IMR-90 (cell line): Measurements from ENCODE around the gene FCN1. TPM values are rescaled to one million over a fixed set of nuclear protein-coding genes. Genes with fewer than 3 reads are reported as not detected.

ENCODE experiments used
- ATAC-seq: fragments of 200-7000 bp; cut with Tn5 transposase; 2 replicates; pipeline ENCODE4 v1.9.1; 2020; ENCODE audit warnings: low read depth, mild to moderate bottlenecking, moderate library complexity
- BruUV-seq: library from RNA; stranded (reverse); fragments of 400-500 nt; replicated peaks from 2 replicates; lab custom pipeline; 2021; lab: Mats Ljungman, UMichigan
- CTCF ChIA-PET: fragments of 300-600 bp; formaldehyde crosslinking; extraction: SDS; loops from one replicate; lab custom pipeline; 2021; ENCODE audit warnings: antibody characterized with exemption; lab: Yijun Ruan, JAX
- POLR2A ChIA-PET: fragments of 300-600 bp; sonication (Branson Sonifier 250); formaldehyde crosslinking; loops from one replicate; lab custom pipeline; 2022; ENCODE audit warnings: antibody characterized with exemption; ENCODE audit not compliant: unreplicated experiment; lab: Charles Lee
- DNase-seq: peaks from one replicate; pipeline ENCODE4 v3.0.0; 2013
- H2AFZ ChIP-seq: replicated peaks from 2 replicates; pipeline ENCODE3; 2013; ENCODE audit warnings: low read length, mild to moderate bottlenecking; ENCODE audit not compliant: poor library complexity
- H2AK5ac ChIP-seq: 2 replicates; pipeline ENCODE4 v1.6.1; 2013; ENCODE audit warnings: low read depth, low read length, inconsistent platforms
- H2AK9ac ChIP-seq: replicated peaks from 2 replicates; pipeline ENCODE3; 2013; ENCODE audit warnings: mild to moderate bottlenecking, low read depth, low read length, moderate library complexity; ENCODE audit not compliant: poor library complexity
- H2BK120ac ChIP-seq: 2 replicates; pipeline ENCODE4 v1.6.1; 2013; ENCODE audit warnings: low read depth, low read length, inconsistent platforms
- H2BK15ac ChIP-seq: 3 replicates; pipeline ENCODE4 v1.6.1; 2013; ENCODE audit warnings: low read depth, low read length, inconsistent platforms
- H2BK20ac ChIP-seq: 2 replicates; pipeline ENCODE4 v1.6.1; 2013; ENCODE audit warnings: low read depth, mild to moderate bottlenecking, inconsistent platforms, low read length, moderate library complexity
- H2BK5ac ChIP-seq: 2 replicates; pipeline ENCODE4 v1.6.1; 2013; ENCODE audit warnings: mild to moderate bottlenecking, low read depth, low read length, inconsistent platforms; ENCODE audit not compliant: poor library complexity, severe bottlenecking
- H3K14ac ChIP-seq: replicated peaks from 2 replicates; pipeline ENCODE4 v1.6.1; 2013; ENCODE audit warnings: low read depth, low read length, inconsistent platforms
- H3K18ac ChIP-seq: 2 replicates; pipeline ENCODE4 v1.6.1; 2013; ENCODE audit warnings: low read depth, low read length, control low read depth
- H3K23ac ChIP-seq: 2 replicates; pipeline ENCODE4 v1.6.1; 2013; ENCODE audit warnings: low read depth, low read length, inconsistent platforms
- H3K27ac ChIP-seq: 2 replicates; pipeline ENCODE4 v1.5.1; 2013; ENCODE audit warnings: mild to moderate bottlenecking, control low read depth, low read length; ENCODE audit not compliant: insufficient read depth
- H3K27me3 ChIP-seq: 2 replicates; pipeline ENCODE4 v1.6.1; 2013; ENCODE audit warnings: low read length; ENCODE audit not compliant: control insufficient read depth, insufficient read depth
- H3K36me3 ChIP-seq: 2 replicates; pipeline ENCODE4 v1.6.1; 2013; ENCODE audit warnings: low read length, mixed read lengths; ENCODE audit not compliant: control insufficient read depth, insufficient read depth
- H3K4ac ChIP-seq: 2 replicates; pipeline ENCODE4 v1.6.1; 2013; ENCODE audit warnings: low read depth, low read length, inconsistent platforms
- H3K4me1 ChIP-seq: 2 replicates; pipeline ENCODE4 v1.6.1; 2013; ENCODE audit warnings: low read length, mixed read lengths; ENCODE audit not compliant: control insufficient read depth, insufficient read depth
- H3K4me2 ChIP-seq: 2 replicates; pipeline ENCODE4 v1.6.1; 2013; ENCODE audit warnings: low read depth, mild to moderate bottlenecking, control low read depth, low read length, moderate library complexity
- H3K4me3 ChIP-seq: 2 replicates; pipeline ENCODE4 v1.5.1; 2013; ENCODE audit warnings: low read depth, mild to moderate bottlenecking, control low read depth, low read length, moderate library complexity; ENCODE audit not compliant: insufficient read depth
- H3K56ac ChIP-seq: 2 replicates; pipeline ENCODE4 v1.6.1; 2013; ENCODE audit warnings: low read length, inconsistent platforms; ENCODE audit not compliant: insufficient read depth; ENCODE audit errors: extremely low read depth
- H3K79me1 ChIP-seq, 2 experiments: 2 replicates each; pipeline ENCODE4 v1.6.1; 2013; ENCODE audit warnings: low read length in 2 of 2, inconsistent platforms in 1 of 2, low read depth in 1 of 2
- H3K9ac ChIP-seq: 2 replicates; pipeline ENCODE4 v1.6.1; 2013; ENCODE audit warnings: low read depth, low read length, control low read depth
- H3K9me1 ChIP-seq: 2 replicates; pipeline ENCODE4 v1.6.1; 2013; ENCODE audit warnings: low read length, inconsistent platforms; ENCODE audit not compliant: insufficient read depth
- H3K9me3 ChIP-seq: 2 replicates; pipeline ENCODE4 v1.6.1; 2013; ENCODE audit warnings: low read length; ENCODE audit not compliant: control insufficient read depth, insufficient read depth
- H4K20me1 ChIP-seq: 2 replicates; pipeline ENCODE4 v1.6.1; 2013; ENCODE audit warnings: low read length, inconsistent platforms; ENCODE audit not compliant: insufficient read depth
- H4K5ac ChIP-seq: 2 replicates; pipeline ENCODE4 v1.6.1; 2013; ENCODE audit warnings: mild to moderate bottlenecking, low read depth, low read length, control low read depth
- H4K8ac ChIP-seq, 2 experiments: 2 replicates each; pipeline ENCODE4 v1.6.1; 2013; ENCODE audit warnings: low read depth in 2 of 2, low read length in 2 of 2, control low read depth in 1 of 2, inconsistent platforms in 1 of 2
- H4K91ac ChIP-seq: 2 replicates; pipeline ENCODE4 v1.6.1; 2013; ENCODE audit warnings: low read depth, low read length, inconsistent platforms; ENCODE audit not compliant: insufficient read depth
- BHLHE40 ChIP-seq: fragments of 150-350 bp; IDR thresholded peaks from 2 replicates; pipeline ENCODE4 v1.6.1; 2016; ENCODE audit warnings: mild to moderate bottlenecking, low read depth, low read length
- CEBPB ChIP-seq: IDR thresholded peaks from 2 replicates; pipeline ENCODE4 v1.6.1; 2012; ENCODE audit warnings: low read depth, low read length, improper control_type of control experiment
- CHD1 ChIP-seq: IDR thresholded peaks from 2 replicates; pipeline ENCODE4 v1.6.1; 2012; ENCODE audit warnings: low read depth, low read length, improper control_type of control experiment
- ELK1 ChIP-seq: fragments of 150-350 bp; IDR thresholded peaks from 2 replicates; pipeline ENCODE4 v1.6.1; 2016; ENCODE audit warnings: low read depth, mild to moderate bottlenecking, low read length, moderate library complexity, borderline replicate concordance
- FOS ChIP-seq: fragments of 150-350 bp; IDR thresholded peaks from 2 replicates; pipeline ENCODE4 v1.6.1; 2016; ENCODE audit warnings: low read depth, low read length
- MAZ ChIP-seq: IDR thresholded peaks from 2 replicates; pipeline ENCODE4 v1.6.1; 2012; ENCODE audit warnings: low read depth, mild to moderate bottlenecking, low read length, improper control_type of control experiment, moderate library complexity, borderline replicate concordance
- MXI1 ChIP-seq: IDR thresholded peaks from 2 replicates; pipeline ENCODE4 v1.6.1; 2012; ENCODE audit warnings: low read depth, mild to moderate bottlenecking, low read length, moderate library complexity, borderline replicate concordance
- NFE2L2 ChIP-seq: fragments of 150-350 bp; IDR thresholded peaks from 2 replicates; pipeline ENCODE4 v1.6.1; 2016; ENCODE audit warnings: low read depth, mild to moderate bottlenecking, low read length
- POLR2A ChIP-seq: IDR thresholded peaks from 2 replicates; pipeline ENCODE4 v1.6.1; 2012; ENCODE audit warnings: mild to moderate bottlenecking, low read depth, low read length
- RAD21 ChIP-seq: IDR thresholded peaks from 2 replicates; pipeline ENCODE4 v1.6.1; 2012; ENCODE audit warnings: low read length, improper control_type of control experiment
- RCOR1 ChIP-seq: IDR thresholded peaks from 2 replicates; pipeline ENCODE4 v1.6.1; 2012; ENCODE audit warnings: mild to moderate bottlenecking, low read length, improper control_type of control experiment; ENCODE audit not compliant: insufficient replicate concordance
- RFX5 ChIP-seq: IDR thresholded peaks from 2 replicates; pipeline ENCODE4 v1.8.0; 2012; ENCODE audit warnings: low read depth, mild to moderate bottlenecking, low read length, moderate library complexity
- SMC3 ChIP-seq: fragments of 150-350 bp; IDR thresholded peaks from 2 replicates; pipeline ENCODE4 v1.6.1; 2016; ENCODE audit warnings: low read depth, mild to moderate bottlenecking, antibody characterized with exemption, low read length, moderate library complexity
- WGBS, 2 experiments: methylation state at CpG; one replicate each; pipeline versions ENCODE4 v1.1.5 to v1.1.7; 2013; ENCODE audit warnings: missing lambda C conversion rate in 2 of 2; ENCODE audit not compliant: insufficient read length in 1 of 2; ENCODE audit errors: extremely low coverage in 2 of 2; 5-methylcytosine and 5-hydroxymethylcytosine counted together
- dilution Hi-C: fragments of 300-500 bp; cut with HindIII; formaldehyde crosslinking; loops from one replicate; pipeline ENCODE4 v1.14.3; 2018; ENCODE audit warnings: low sequenced_read_pairs; ENCODE audit not compliant: unreplicated experiment
- in situ Hi-C: fragments of 300-500 bp; cut with MboI; formaldehyde crosslinking; loops from 3 replicates; pipeline ENCODE4 v1.14.3; 2019; ENCODE audit warnings: low sequenced_read_pairs, inconsistent platforms, mixed read lengths
- intact Hi-C: fragments of 100-400 bp; cut with micrococcal nuclease; formaldehyde crosslinking; loops from 2 replicates; pipeline ENCODE4 v1.10.0; 2022
- polyA plus RNA-seq, 3 experiments: library from polyadenylated mRNA; depleted of rRNA; stranded (reverse); fragments of >200 nt; gene quantifications; 2 replicates each; pipeline ENCODE4 v1.2.3, GENCODE V29; 2012; ENCODE audit warnings: low replicate concordance in 1 of 3
- total RNA-seq: library from RNA; depleted of rRNA; stranded (reverse); fragments of >200 nt; gene quantifications from 2 replicates; pipeline ENCODE4 v1.2.3, GENCODE V29; 2012
- TF ChIP-seq, protein P1 (sequence below): fragments of 150-350 bp; IDR thresholded peaks from 2 replicates; pipeline ENCODE4 v1.6.1; 2017; ENCODE audit warnings: mild to moderate bottlenecking, antibody characterized with exemption, low read length, low read depth
- TF ChIP-seq, protein P2 (sequence below): conservative IDR thresholded peaks from 2 replicates; pipeline ENCODE4 v1.5.1; 2012; ENCODE audit warnings: mild to moderate bottlenecking, low read depth, low read length, improper control_type of control experiment

FCN1 gene
- total and polyA plus RNA-seq, 2 of the 4 experiments (the other 2 are of a cell fraction), result not detected

DNA sequence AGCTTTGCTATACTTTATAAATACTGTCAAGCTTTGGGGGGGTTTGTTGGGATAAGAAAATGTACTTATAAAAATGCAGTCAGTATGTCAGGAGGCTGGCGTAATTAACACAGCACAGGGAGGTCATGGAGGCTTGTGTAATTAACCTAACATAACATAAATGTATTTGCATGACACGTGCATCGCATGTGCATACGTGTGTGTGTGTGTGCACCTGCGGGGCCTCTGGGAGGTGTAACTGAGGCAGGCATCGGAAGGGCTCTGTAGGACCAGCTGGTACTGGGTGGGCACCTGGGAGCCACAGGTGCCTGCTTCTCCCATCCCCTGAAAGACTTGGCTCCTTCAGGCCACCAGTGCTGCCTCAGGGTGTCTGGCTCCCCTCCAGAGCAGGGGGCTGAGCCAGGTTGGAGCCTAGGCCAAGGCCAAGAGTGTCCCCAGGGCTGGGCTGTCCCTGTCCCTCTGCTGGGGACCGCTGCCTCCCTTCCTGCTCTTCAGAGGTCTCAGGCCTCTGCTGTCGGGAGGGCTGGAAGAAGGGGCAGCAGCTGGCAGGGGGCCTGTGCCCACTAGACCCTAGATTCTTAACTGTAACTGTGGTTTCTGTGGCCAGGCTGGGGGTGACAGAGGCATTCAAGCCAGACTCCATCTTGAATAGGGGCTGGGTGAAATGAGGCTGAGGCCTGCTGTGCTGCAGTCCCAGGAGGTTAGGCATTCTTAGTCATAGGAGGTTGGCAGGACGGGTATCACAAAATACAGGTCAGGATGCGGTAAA lies 28.1 kb downstream of the FCN1 start:
- Histone ChIP-seq H3K27ac (no peak overlapping the region), H4K5ac (no peak overlapping the region), H3K4me2 (no peak overlapping the region), H2BK120ac (no peak overlapping the region), H2BK15ac (no peak overlapping the region), H3K18ac (no peak overlapping the region; the same call in 1 of the 2 replicates), H3K9me1 (no peaks in the 10 kb centered on the region), H3K27me3 (peaks cover 36% of the 10 kb centered on the region), H3K9me3 (no peaks in the 10 kb centered on the region), H2BK20ac (no peak overlapping the region), H3K36me3 (no peaks in the 10 kb centered on the region), H3K9ac (no peak overlapping the region), H4K20me1 (no peaks in the 10 kb centered on the region), H4K8ac (no peak overlapping the region), H3K4me3 (no peak overlapping the region), H3K4ac (no peak overlapping the region), H2BK5ac (no peak overlapping the region), H2AFZ (no peak overlapping the region), H2AK5ac (no peak overlapping the region), H3K56ac (no peak overlapping the region), H3K79me1 (no peaks in the 10 kb centered on the region), H4K91ac (no peak overlapping the region), H3K23ac (no peak overlapping the region), H2AK9ac (no peak overlapping the region), H3K14ac (no peak overlapping the region), H3K4me1 (no peaks in the 10 kb centered on the region)
- no TSS peak for BruUV-seq
- dilution Hi-C loops (no loop called here), intact Hi-C loops (no loop called here), in situ Hi-C loops (no loop called here)
- CTCF ChIA-PET, result interaction anchor here (1.4 kb wide), 1 partner anchor 12 kb away, joined by 3 read pairs; no protein-coding TSS in a partner anchor
- POLR2A ChIA-PET, result no interaction called here
- DNase-seq (no peak), ATAC-seq (no peak)
- 80% methylated on average over 5 of the region's 10 CpGs; no CpG with 5 or more reads in 1 of the 2 experiments for WGBS, 2 experiments
- no peak for TF ChIP-seq ELK1
- TF ChIP-seq RCOR1, result no peak
- no peak for TF ChIP-seq MAZ
- no peak for TF ChIP-seq CHD1
- TF ChIP-seq NFE2L2, result no peak
- TF ChIP-seq MXI1, result no peak
- TF ChIP-seq SMC3, result no peak
- no peak for TF ChIP-seq BHLHE40
- TF ChIP-seq RFX5, result no peak
- TF ChIP-seq, protein P1, sequence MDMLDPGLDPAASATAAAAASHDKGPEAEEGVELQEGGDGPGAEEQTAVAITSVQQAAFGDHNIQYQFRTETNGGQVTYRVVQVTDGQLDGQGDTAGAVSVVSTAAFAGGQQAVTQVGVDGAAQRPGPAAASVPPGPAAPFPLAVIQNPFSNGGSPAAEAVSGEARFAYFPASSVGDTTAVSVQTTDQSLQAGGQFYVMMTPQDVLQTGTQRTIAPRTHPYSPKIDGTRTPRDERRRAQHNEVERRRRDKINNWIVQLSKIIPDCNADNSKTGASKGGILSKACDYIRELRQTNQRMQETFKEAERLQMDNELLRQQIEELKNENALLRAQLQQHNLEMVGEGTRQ, result no peak
- TF ChIP-seq POLR2A, result no peak
- TF ChIP-seq RAD21, result no peak
- TF ChIP-seq, protein P2, sequence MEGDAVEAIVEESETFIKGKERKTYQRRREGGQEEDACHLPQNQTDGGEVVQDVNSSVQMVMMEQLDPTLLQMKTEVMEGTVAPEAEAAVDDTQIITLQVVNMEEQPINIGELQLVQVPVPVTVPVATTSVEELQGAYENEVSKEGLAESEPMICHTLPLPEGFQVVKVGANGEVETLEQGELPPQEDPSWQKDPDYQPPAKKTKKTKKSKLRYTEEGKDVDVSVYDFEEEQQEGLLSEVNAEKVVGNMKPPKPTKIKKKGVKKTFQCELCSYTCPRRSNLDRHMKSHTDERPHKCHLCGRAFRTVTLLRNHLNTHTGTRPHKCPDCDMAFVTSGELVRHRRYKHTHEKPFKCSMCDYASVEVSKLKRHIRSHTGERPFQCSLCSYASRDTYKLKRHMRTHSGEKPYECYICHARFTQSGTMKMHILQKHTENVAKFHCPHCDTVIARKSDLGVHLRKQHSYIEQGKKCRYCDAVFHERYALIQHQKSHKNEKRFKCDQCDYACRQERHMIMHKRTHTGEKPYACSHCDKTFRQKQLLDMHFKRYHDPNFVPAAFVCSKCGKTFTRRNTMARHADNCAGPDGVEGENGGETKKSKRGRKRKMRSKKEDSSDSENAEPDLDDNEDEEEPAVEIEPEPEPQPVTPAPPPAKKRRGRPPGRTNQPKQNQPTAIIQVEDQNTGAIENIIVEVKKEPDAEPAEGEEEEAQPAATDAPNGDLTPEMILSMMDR, result no peak
- TF ChIP-seq FOS, result no peak
- no peak for TF ChIP-seq CEBPB
